Measurements from ENCODE around the gene IGSF22.

GRCh38 chr11:18772211-18772610 lies 46.2 kb upstream of the IGSF22 start:
- TF ChIP-seq BRCA1 (IDR thresholded peaks at IDR 0.05; ENCODE audit: low read depth, low read length), result no peak
- TF ChIP-seq MAX (IDR thresholded peaks at IDR 0.05), result no peak
